Activated CD4-positive, CD25-positive, alpha-beta regulatory T cell treated with anti-CD3 and anti-CD28 coated beads, Interleukin-2, amount 50 U/mL, for 16 hours (primary cell): Measurements from ENCODE around the gene AUTS2.

ENCODE experiments used
- DNase-seq: peaks from one replicate; pipeline ENCODE4 v3.0.0-alpha.2; 2020; ENCODE audit warnings: low read depth, low spot score

AUTS2 gene

GRCh38 chr7:69719717-69720116 is 121.4 kb downstream of the AUTS2 start:
- DNase-seq: no peak

DNA sequence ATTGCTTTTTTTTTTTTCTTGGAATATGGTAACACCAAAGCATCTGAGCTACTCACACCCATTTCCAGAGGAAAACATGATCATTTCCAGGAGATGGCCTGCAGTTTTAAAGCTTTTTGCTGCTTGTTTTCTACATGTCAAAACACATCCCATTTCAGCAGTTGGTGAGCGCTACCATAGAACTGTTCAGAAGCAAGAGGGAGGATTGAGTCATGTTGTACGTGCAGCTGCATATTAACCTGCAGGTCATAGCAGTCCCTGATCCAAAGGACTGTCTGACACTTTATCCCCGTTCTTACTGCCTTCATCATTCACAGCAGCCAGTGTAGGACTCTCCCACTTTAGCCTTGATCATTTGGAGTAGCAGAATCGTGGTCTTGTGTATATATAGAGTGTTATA is 124.6 kb downstream of the AUTS2 start:
- DNase-seq: no peak

GRCh38 chr7:69723663-69724062 is 125.4 kb downstream of the AUTS2 start:
- no peak for DNase-seq

DNA sequence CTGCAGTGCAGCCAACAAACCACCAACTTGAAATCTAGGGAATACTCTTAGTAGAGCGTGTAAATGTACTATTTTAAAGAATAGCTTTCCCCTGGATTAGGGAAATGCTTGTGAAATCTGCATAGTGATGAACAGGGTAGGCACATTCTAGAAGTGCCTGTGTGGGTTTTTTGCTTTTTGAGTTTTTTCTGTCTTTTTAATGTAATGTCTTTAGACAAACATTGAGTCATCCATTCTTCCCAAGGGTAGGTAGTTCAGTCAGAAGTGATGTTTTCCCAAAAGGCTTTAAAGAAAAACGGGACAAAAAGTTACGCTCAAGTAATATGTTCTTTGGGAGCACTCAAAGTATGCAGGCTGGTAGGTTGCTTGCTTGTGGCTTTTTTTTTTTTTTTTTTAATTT is 130.0 kb downstream of the AUTS2 start:
- DNase-seq: no peak

DNA sequence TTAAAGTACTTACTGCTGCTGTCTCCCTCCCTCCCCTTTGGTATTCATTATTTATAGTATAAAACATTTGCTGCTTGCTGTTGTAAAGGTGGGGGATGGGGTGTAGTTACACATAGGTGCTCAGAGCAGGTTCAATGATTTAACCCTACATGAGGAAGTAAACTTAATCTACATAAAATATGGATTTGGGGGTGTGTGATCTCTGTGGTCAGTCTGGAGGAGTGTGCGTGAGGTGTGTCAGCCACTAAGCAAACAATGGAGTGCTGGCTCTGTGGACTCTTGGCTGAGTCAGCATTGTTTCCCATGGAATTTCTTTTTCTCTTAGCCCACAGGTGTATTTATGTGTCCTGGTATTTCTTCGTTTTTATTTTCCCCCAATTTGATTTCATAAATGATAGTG is 133.9 kb downstream of the AUTS2 start:
- DNase-seq: no peak

DNA sequence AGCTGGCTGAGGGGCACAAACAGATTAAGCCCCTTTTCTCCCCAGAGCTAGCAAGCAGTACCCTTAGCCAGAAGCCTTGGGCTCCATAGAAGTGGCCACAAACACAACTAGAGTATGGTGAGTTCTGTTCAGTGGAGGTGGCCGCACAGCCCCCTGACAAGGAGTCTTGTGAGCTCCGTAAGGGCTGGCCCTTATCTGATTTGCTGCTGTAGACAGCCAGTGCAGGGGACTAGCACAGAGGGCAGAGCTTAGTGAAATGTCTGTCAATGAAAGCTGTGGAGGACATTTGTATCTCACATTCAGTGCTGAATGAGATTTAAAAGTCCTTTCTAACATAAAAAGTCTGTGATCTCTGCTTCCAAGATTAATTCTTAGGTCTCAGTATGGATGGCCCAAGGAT is 137.3 kb downstream of the AUTS2 start:
- no peak for DNase-seq

- DNase-seq: no peak
Measured at GRCh38 chr7:69736126-69736810, 138.0 kb downstream of the AUTS2 start.

GRCh38 chr7:69738396-69738951 is 140.2 kb downstream of the AUTS2 start:
- no peak for DNase-seq

- no peak for DNase-seq
Measured at GRCh38 chr7:69739190-69739589, 140.9 kb downstream of the AUTS2 start.

DNA sequence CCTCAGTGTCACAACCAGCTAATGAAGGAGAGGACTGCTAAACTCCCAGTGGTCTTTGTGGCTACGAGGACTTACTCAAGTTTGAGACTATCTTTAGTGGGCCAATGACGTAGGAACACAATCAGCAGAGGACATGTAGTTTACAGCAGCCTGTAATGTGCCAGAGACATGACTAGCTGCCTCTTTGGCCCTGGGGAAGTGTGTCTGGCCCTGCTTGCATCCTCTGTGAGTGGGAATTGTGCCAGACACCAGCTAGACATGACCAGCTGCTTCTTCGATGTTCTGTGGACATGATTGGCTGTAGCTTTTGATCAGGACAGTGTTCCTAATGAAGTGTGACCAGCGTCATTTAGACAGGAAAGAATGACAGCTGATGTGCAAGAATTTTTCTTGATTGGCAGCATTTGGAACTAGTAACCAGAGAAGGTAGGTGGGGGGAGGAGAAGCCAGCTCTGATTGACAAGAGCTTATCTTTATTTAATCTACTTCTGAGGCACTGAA is 141.7 kb downstream of the AUTS2 start:
- no peak for DNase-seq

DNA sequence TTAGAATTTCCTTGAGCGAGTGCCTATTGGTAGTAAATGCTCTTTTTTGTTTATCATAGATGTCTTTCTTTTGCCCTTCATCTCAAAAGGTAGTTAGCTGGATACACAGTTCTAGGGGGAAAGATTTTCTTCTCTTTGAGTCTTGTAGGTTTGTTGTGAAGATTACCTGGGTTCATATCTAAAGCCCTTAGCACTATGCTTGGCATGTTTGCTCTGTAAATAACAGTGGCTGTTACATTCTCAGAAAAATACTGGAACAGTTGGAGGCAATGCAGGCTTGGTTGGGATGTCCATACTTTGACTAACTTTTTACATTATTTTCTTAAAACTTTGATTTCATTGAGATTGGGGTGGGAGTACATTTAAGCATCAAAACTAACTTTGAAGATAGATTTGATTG is 144.0 kb downstream of the AUTS2 start:
- no peak for DNase-seq

GRCh38 chr7:69743436-69743835 is 145.2 kb downstream of the AUTS2 start:
- DNase-seq: no peak

GRCh38 chr7:69744026-69744425 is 145.8 kb downstream of the AUTS2 start:
- DNase-seq: no peak

DNA sequence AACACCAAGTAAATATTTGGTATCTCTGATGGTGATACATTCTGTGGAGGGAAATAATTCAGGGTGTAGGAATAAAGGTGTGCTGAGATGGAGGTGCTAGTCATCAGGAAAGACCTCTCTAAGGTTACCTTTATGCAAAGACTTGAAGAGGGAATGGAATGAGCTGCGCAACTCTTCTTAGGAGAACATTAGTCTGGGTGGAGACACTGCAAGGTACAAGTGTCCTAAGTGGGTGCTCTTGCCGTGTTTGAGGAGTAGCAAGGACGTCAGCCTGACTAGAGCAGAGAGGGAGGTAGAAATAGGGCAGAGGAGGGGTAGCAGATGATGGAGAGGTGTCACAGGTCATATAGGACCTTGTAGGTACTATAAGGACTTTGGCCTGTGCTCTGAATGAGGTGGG is 148.1 kb downstream of the AUTS2 start:
- no peak for DNase-seq

DNA sequence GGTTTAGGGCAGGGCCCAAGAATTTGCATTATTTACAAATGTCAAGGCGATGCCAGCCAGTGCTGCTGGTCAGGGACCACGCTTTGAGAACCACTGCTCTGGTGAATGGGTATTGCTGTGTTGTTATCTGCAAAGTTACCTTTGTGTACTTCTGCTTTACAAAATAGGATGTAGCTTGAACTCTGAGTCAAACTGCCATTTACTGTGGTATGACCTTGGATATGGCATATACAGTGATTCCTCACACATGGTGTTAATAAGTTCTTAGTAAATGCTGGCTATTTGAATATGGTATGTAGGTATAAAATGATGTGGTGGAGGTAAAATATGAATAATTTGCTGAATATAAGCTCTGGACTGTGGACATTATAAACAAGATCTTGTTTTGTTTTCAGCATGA is 148.9 kb downstream of the AUTS2 start:
- DNase-seq: no peak

DNA sequence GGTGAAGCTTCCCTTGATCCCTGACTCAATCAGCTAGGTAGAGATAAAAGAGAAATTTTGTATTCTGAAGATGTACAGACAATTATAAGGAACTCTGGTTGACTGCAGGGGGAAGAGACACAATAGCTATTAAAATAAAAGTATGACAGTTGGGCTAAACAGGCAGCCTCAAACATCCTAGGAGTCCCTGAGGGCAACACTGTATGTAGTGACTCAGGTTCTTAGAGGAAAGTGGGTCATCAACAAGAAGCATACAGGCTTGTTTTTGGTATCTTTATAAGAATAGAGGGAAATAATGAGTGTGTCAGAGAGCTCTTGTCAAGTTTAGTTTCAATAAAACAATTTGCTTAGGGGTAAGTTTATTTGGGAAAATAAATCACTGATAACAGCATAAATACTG is 150.3 kb downstream of the AUTS2 start:
- no peak for DNase-seq

GRCh38 chr7:69749372-69749979 is 151.2 kb downstream of the AUTS2 start:
- DNase-seq: no peak

- DNase-seq: no peak
Measured at GRCh38 chr7:69749994-69750393, 151.7 kb downstream of the AUTS2 start.

DNA sequence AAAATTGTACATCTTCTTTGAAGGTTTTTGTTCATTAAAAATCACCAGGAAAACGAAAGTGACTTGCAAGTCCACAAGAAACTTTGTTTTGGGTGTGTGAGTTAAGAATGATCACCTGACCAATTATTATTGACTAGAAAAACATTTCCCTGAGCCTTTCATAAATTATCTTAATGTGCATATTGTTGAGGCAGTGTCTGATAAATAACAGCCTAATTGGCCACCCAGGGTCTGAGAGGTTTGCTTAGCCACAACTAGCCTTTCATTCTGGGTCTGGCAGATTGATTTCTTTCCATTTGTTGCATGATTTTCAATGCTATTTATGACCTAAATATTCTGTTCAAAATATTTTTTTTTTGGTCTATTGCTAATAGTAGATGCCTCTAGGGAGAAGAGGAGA is 152.8 kb downstream of the AUTS2 start:
- DNase-seq: no peak

GRCh38 chr7:69753981-69754380 is 155.7 kb downstream of the AUTS2 start:
- no peak for DNase-seq

- DNase-seq: no peak
Measured at GRCh38 chr7:69754476-69754875, 156.2 kb downstream of the AUTS2 start.

DNA sequence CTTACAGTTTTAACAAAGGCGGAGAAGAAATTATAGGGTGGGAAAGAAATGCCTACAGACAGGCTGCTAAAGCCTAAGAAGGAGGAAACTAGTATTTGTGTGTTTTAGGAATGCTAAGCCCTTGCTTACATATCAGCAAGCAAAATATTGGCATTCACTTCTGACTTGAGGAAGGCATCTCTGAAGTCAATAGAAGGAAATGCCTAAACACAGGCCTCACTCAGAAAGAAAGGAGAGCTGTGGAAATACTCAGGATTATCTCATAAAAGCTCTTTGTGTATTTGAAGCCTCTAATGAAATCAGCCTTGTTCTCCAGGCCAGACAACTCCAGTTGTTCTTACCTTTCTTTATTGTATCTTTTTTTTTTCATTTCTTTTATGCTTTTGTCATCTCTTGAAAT is 158.0 kb downstream of the AUTS2 start:
- no peak for DNase-seq

- no peak for DNase-seq
Measured at GRCh38 chr7:69757528-69757927, 159.3 kb downstream of the AUTS2 start.
